B cell (primary cell): Measurements from ENCODE around the gene EBP. TPM values are rescaled to one million over a fixed set of nuclear protein-coding genes. Genes with fewer than 3 reads are reported as not detected.

Source experiments
- ATAC-seq: fragments of 200-7000 bp; cut with Tn5 transposase; one replicate; pipeline ENCODE4 v1.10.0; 2021; ENCODE audit warnings: low read depth, mild to moderate bottlenecking, moderate number of reproducible peaks, moderate library complexity
- CTCF ChIA-PET: fragments of 350-600 bp; sonication (Branson Sonifier 250); formaldehyde crosslinking; loops from one replicate; lab custom pipeline; 2021; ENCODE audit warnings: antibody characterized with exemption, inconsistent platforms; lab: Charles Lee
- POLR2A ChIA-PET: fragments of 350-600 bp; sonication (Branson Sonifier 250); formaldehyde crosslinking; loops from one replicate; lab custom pipeline; 2021; ENCODE audit warnings: antibody characterized with exemption; lab: Charles Lee
- DNase-seq: peaks from one replicate; pipeline ENCODE4 v3.0.0; 2013
- H2AFZ ChIP-seq: 2 replicates; pipeline ENCODE4 v1.6.1; 2012; ENCODE audit warnings: mild to moderate bottlenecking, low read depth, low read length; ENCODE audit not compliant: insufficient read depth, poor library complexity, severe bottlenecking
- H3K27ac ChIP-seq, 2 donors: 1 replicate in 1 of 2; 2 replicates in 1 of 2; pipeline ENCODE4 v1.5.1; 2012 to 2013; ENCODE audit warnings: low read length in 2 of 2, mild to moderate bottlenecking in 2 of 2, moderate library complexity in 1 of 2
- H3K27me3 ChIP-seq, 4 experiments: fragments of 200-600 bp in 1 of 4; sonication (generic) in 1 of 4; replicated peaks in 1 of 4; 1 replicate in 2 of 4; 2 replicates in 2 of 4; pipeline versions ENCODE4 v1.6.1 to v1.7.0; 2013 to 2016; ENCODE audit warnings: low read length in 3 of 4, mild to moderate bottlenecking in 2 of 4, mixed read lengths in 1 of 4, moderate library complexity in 1 of 4; ENCODE audit not compliant: insufficient read depth in 4 of 4, control insufficient read depth in 3 of 4; ENCODE audit errors: control extremely low read depth in 1 of 4
- H3K36me3 ChIP-seq, 2 experiments: replicated peaks in 1 of 2; 1 replicate in 1 of 2; 2 replicates in 1 of 2; pipeline versions ENCODE4 v1.6.1 to v1.7.1; 2013; ENCODE audit warnings: low read length in 1 of 2; ENCODE audit not compliant: insufficient read depth in 2 of 2, control insufficient read depth in 1 of 2; ENCODE audit errors: control extremely low read depth in 1 of 2, extremely low read depth in 1 of 2
- H3K4me1 ChIP-seq, 2 donors: fragments of 200-600 bp in 1 of 2; sonication (generic) in 1 of 2; 1 replicate in 1 of 2; 2 replicates in 1 of 2; pipeline versions ENCODE4 v1.5.1 to v1.6.1; 2013 to 2017; ENCODE audit warnings: low read length in 2 of 2; ENCODE audit not compliant: control insufficient read depth in 2 of 2, insufficient read depth in 2 of 2
- H3K4me2 ChIP-seq: replicated peaks from 2 replicates; pipeline ENCODE3; 2012; ENCODE audit warnings: mild to moderate bottlenecking, low read depth, low read length; ENCODE audit not compliant: poor library complexity, severe bottlenecking
- H3K4me3 ChIP-seq, 5 experiments: fragments of 200-600 bp in 1 of 5; sonication (generic) in 1 of 5; 1 replicate in 3 of 5; 2 replicates in 2 of 5; pipeline versions ENCODE4 v1.5.1 to v1.7.0; 2011 to 2016; ENCODE audit warnings: low read length in 4 of 5, mild to moderate bottlenecking in 4 of 5, low read depth in 2 of 5, control low read depth in 1 of 5, moderate library complexity in 1 of 5; ENCODE audit not compliant: insufficient read depth in 1 of 5; ENCODE audit errors: control extremely low read depth in 1 of 5, extremely low read depth in 1 of 5
- H3K79me2 ChIP-seq: fragments of 200-600 bp; sonication (generic); one replicate; pipeline ENCODE4 v1.6.0; 2016; ENCODE audit warnings: low read length; ENCODE audit not compliant: control insufficient read depth, insufficient read depth
- H3K9ac ChIP-seq: fragments of 200-600 bp; sonication (generic); 2 replicates; pipeline ENCODE4 v1.6.1; 2017; ENCODE audit warnings: mild to moderate bottlenecking, low read length, moderate library complexity
- H3K9me3 ChIP-seq, 3 donors: one replicate each; pipeline versions ENCODE4 v1.6.1 to v1.7.1; 2013; ENCODE audit warnings: low read length in 2 of 3; ENCODE audit not compliant: control insufficient read depth in 2 of 3, insufficient read depth in 1 of 3; ENCODE audit errors: control extremely low read depth in 1 of 3
- H4K20me1 ChIP-seq: 2 replicates; pipeline ENCODE4 v1.6.0; 2012; ENCODE audit warnings: mild to moderate bottlenecking, low read length; ENCODE audit not compliant: insufficient read depth, control insufficient read depth, poor library complexity, severe bottlenecking
- H3K27ac Mint-ChIP-seq: one replicate; pipeline ENCODE4 v1.8.0; 2021; ENCODE audit warnings: mixed read lengths
- H3K27me3 Mint-ChIP-seq: one replicate; pipeline ENCODE4 v1.8.0; 2021; ENCODE audit warnings: mixed read lengths
- H3K4me1 Mint-ChIP-seq: one replicate; pipeline ENCODE4 v1.8.0; 2021; ENCODE audit warnings: mixed read lengths
- H3K4me3 Mint-ChIP-seq: one replicate; pipeline ENCODE4 v1.8.0; 2021; ENCODE audit warnings: mixed read lengths
- H3K9me3 Mint-ChIP-seq: one replicate; pipeline ENCODE4 v1.8.0; 2022; ENCODE audit warnings: mixed read lengths; ENCODE audit not compliant: insufficient read depth
- EZH2 ChIP-seq: IDR thresholded peaks from 2 replicates; pipeline ENCODE4 v1.6.1; 2012; ENCODE audit warnings: borderline replicate concordance, low read depth, mild to moderate bottlenecking, moderate library complexity, low read length; ENCODE audit not compliant: insufficient read depth, poor library complexity, severe bottlenecking
- WGBS: methylation state at CpG from one replicate; pipeline ENCODE4 v1.1.5; 2013; ENCODE audit warnings: missing lambda C conversion rate; ENCODE audit not compliant: insufficient coverage; 5-methylcytosine and 5-hydroxymethylcytosine counted together
- intact Hi-C: fragments of 100-400 bp; cut with micrococcal nuclease; formaldehyde crosslinking; loops from one replicate; pipeline ENCODE4 v1.10.0; 2022
- polyA plus RNA-seq: library from polyadenylated mRNA; depleted of rRNA; stranded (reverse); fragments of >200 nt; gene quantifications from 2 replicates; pipeline ENCODE4 v1.2.3, GENCODE V29; 2012
- total RNA-seq, 2 donors: library from RNA; stranded (reverse); fragments of 120-200 nt in 1 of 2; gene quantifications; 1 replicate in 1 of 2; 2 replicates in 1 of 2; pipeline versions ENCODE4 v1.2.3 to v1.2.4, GENCODE V29; 2013 to 2022
- TF ChIP-seq, protein P1 (sequence below): fragments of 200-600 bp; IDR thresholded peaks from one replicate; pipeline ENCODE4 v1.8.0; 2022; ENCODE audit warnings: antibody characterized with exemption, mild to moderate bottlenecking

Gene EBP
- total and polyA plus RNA-seq, 2 donors (not counting 1 experiment from before 2014, with no cell fraction given) = 27.9 to 60.8 TPM

DNA sequence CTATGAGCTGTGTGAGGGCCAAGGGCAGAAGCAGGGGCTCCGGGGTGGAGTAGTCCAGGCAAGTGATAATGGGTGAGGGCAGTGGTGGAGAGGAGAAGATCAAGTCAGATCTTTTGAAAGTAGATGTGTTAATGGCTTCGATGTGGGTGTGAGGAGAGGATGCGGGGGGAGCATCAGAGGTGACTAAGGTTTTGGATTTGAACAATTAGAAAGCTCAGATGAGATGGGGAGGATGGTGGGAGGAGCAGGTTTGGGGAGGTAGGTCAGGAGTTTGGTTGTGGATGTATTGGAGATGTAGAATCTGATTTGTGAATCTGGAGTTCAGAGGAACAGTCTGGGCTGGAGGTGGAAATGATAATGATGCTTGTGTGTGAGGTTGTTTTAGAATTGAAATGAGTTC lies 41.0 kb upstream of the EBP start:
- H3K27ac Mint-ChIP-seq = no peak overlapping the region
- CTCF ChIA-PET = no interaction called here

DNA sequence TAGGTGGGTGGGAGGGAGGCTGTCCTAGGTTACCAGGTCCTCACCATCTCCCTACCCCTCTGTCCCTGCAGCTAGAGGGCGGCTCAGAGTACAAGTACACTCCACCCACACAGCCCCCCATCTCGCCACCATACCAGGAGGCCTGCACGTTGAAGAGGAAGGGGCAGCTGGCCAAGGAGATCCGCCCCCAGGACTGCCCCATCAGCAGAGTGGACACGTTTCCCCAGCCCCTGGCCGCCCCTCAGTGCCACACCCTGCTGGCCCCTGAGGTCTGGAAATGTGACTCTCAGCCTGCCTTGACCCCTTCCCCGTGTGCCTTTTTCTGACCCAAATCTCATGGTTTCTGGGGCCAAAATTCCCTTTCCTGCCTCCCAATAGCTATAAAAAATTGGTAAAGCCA lies 39.1 kb upstream of the EBP start:
- ATAC-seq (no peak), DNase-seq (no peak)
- H4K20me1 ChIP-seq = no peaks in the 10 kb centered on the region
- no peaks in the 10 kb centered on the region for H3K79me2 ChIP-seq
- peaks cover 0 to 1% of the 10 kb centered on the region in 2 donors for H3K4me1 ChIP-seq
- TF ChIP-seq, protein P1, sequence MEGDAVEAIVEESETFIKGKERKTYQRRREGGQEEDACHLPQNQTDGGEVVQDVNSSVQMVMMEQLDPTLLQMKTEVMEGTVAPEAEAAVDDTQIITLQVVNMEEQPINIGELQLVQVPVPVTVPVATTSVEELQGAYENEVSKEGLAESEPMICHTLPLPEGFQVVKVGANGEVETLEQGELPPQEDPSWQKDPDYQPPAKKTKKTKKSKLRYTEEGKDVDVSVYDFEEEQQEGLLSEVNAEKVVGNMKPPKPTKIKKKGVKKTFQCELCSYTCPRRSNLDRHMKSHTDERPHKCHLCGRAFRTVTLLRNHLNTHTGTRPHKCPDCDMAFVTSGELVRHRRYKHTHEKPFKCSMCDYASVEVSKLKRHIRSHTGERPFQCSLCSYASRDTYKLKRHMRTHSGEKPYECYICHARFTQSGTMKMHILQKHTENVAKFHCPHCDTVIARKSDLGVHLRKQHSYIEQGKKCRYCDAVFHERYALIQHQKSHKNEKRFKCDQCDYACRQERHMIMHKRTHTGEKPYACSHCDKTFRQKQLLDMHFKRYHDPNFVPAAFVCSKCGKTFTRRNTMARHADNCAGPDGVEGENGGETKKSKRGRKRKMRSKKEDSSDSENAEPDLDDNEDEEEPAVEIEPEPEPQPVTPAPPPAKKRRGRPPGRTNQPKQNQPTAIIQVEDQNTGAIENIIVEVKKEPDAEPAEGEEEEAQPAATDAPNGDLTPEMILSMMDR = no peak
- no peak for TF ChIP-seq EZH2
- POLR2A ChIA-PET = no interaction called here
- peaks cover 3% of the 10 kb centered on the region for H3K4me1 Mint-ChIP-seq
- H3K27ac ChIP-seq = no peak overlapping the region
- H3K27me3 Mint-ChIP-seq = no peaks in the 10 kb centered on the region
- H3K9ac ChIP-seq = no peak overlapping the region
- H3K4me3 Mint-ChIP-seq = no peak overlapping the region
- H3K4me2 ChIP-seq = no peak overlapping the region
- H3K27me3 ChIP-seq = no peaks in the 10 kb centered on the region
- H2AFZ ChIP-seq = no peak overlapping the region
- WGBS = 100% methylated on average over 5 of the region's 7 CpGs
- no peaks in the 10 kb centered on the region for H3K9me3 ChIP-seq
- no peak overlapping the region for H3K4me3 ChIP-seq
- peaks cover 0 to 19% of the 10 kb centered on the region in 2 experiments for H3K36me3 ChIP-seq
- intact Hi-C loops = no loop called here
- H3K9me3 Mint-ChIP-seq = no peaks in the 10 kb centered on the region
- CTCF ChIA-PET = no interaction called here
- H3K27ac Mint-ChIP-seq = no peak overlapping the region

More for the DNA sequence above, 41.0 kb upstream of the EBP start:
- Histone ChIP-seq H3K9me3 (no peaks in the 10 kb centered on the region), H3K9ac (no peak overlapping the region), H3K4me1 (peaks cover 4 to 14% of the 10 kb centered on the region in 2 donors), H3K4me2 (no peak overlapping the region), H3K79me2 (peaks cover 9% of the 10 kb centered on the region), H2AFZ (no peak overlapping the region), H3K36me3 (peaks cover 0 to 19% of the 10 kb centered on the region in 2 experiments), H3K27ac (no peak overlapping the region), H3K27me3 (no peaks in the 10 kb centered on the region), H4K20me1 (no peaks in the 10 kb centered on the region), H3K4me3 (no peak overlapping the region)
- Mint-ChIP-seq H3K27me3 (no peaks in the 10 kb centered on the region), H3K4me3 (no peak overlapping the region), H3K9me3 (no peaks in the 10 kb centered on the region), H3K4me1 (peaks cover 21% of the 10 kb centered on the region)
- POLR2A ChIA-PET = no interaction called here
- intact Hi-C loops = no loop called here
- ATAC-seq = no peak
- 97% methylated on average over 3 of the region's 3 CpGs for WGBS
- DNase-seq = no peak
- TF ChIP-seq, protein P1 = no peak
- no peak for TF ChIP-seq EZH2
